OCI-LY1 (cell line): ENCODE data around the gene ADAM11.

Experiments used
- H2AFZ ChIP-seq: fragments of 200-600 bp; sonication (generic), shearing (Covaris generic); 2 replicates; pipeline ENCODE4 v1.6.0; 2014; ENCODE audit warnings: antibody characterized with exemption, mild to moderate bottlenecking, low read length
- H3F3A ChIP-seq: fragments of 200-600 bp; sonication (generic), shearing (Covaris generic); 2 replicates; pipeline ENCODE4 v1.6.0; 2014; ENCODE audit warnings: mild to moderate bottlenecking, antibody characterized with exemption, low read length, moderate library complexity; ENCODE audit not compliant: insufficient read depth
- H3K27ac ChIP-seq: fragments of 200-600 bp; sonication (generic); 2 replicates; pipeline ENCODE4 v1.5.1; 2014; ENCODE audit warnings: low read length, mixed run types, mild to moderate bottlenecking, low read depth; ENCODE audit not compliant: poor library complexity, severe bottlenecking
- H3K27me3 ChIP-seq: fragments of 200-600 bp; sonication (generic); 2 replicates; pipeline ENCODE4 v1.6.0; 2014; ENCODE audit warnings: antibody characterized with exemption, mild to moderate bottlenecking, low read length, moderate library complexity; ENCODE audit not compliant: insufficient read depth
- H3K36me3 ChIP-seq: fragments of 200-600 bp; sonication (generic); 2 replicates; pipeline ENCODE4 v1.6.1; 2014; ENCODE audit warnings: mild to moderate bottlenecking, antibody characterized with exemption, low read length, moderate library complexity, mixed read lengths; ENCODE audit not compliant: insufficient read depth
- H3K4me1 ChIP-seq: fragments of 200-600 bp; sonication (generic); 2 replicates; pipeline ENCODE4 v1.5.1; 2014; ENCODE audit warnings: mild to moderate bottlenecking, low read length, moderate library complexity; ENCODE audit not compliant: insufficient read depth, severe bottlenecking
- H3K4me2 ChIP-seq: fragments of 200-600 bp; sonication (generic), shearing (Covaris generic); 2 replicates; pipeline ENCODE4 v1.6.1; 2014; ENCODE audit warnings: low read length
- H3K4me3 ChIP-seq: fragments of 200-600 bp; sonication (generic); 2 replicates; pipeline ENCODE4 v1.5.1; 2014; ENCODE audit warnings: low read length, low read depth, mild to moderate bottlenecking, mixed read lengths; ENCODE audit not compliant: poor library complexity, severe bottlenecking
- H3K79me2 ChIP-seq: fragments of 200-600 bp; shearing (Covaris generic); 2 replicates; pipeline ENCODE4 v1.6.1; 2016; ENCODE audit warnings: mixed run types, low read length, mixed read lengths; ENCODE audit not compliant: insufficient read depth
- H3K9ac ChIP-seq: fragments of 200-600 bp; sonication (generic), shearing (Covaris generic); 2 replicates; pipeline ENCODE4 v1.6.1; 2014; ENCODE audit warnings: mild to moderate bottlenecking, low read length, mixed read lengths
- H3K9me2 ChIP-seq: fragments of 200-600 bp; sonication (generic), shearing (Covaris generic); 2 replicates; pipeline ENCODE4 v1.6.1; 2014; ENCODE audit warnings: low read depth, mild to moderate bottlenecking, low read length, mixed read lengths
- H3K9me3 ChIP-seq: fragments of 200-600 bp; shearing (Covaris generic); 2 replicates; pipeline ENCODE4 v1.6.1; 2014; ENCODE audit warnings: low read length, mixed read lengths
- H4K20me1 ChIP-seq: fragments of 200-600 bp; sonication (generic), shearing (Covaris generic); 2 replicates; pipeline ENCODE4 v1.6.0; 2016; ENCODE audit warnings: mild to moderate bottlenecking, low read length; ENCODE audit not compliant: insufficient read depth
- EZH2 ChIP-seq: fragments of 200-600 bp; sonication (generic), shearing (Covaris generic); IDR thresholded peaks from 2 replicates; pipeline ENCODE4 v1.8.0; 2017; ENCODE audit warnings: borderline replicate concordance, mixed run types, mild to moderate bottlenecking, antibody characterized with exemption, low read length, moderate library complexity, mixed read lengths
- TF ChIP-seq, protein P1 (sequence below): fragments of 200-600 bp; sonication (generic), shearing (Covaris generic); IDR thresholded peaks from 2 replicates; pipeline ENCODE4 v1.5.1; 2017; ENCODE audit warnings: mild to moderate bottlenecking, antibody characterized with exemption, low read length, moderate library complexity, mixed read lengths

ADAM11 gene

DNA sequence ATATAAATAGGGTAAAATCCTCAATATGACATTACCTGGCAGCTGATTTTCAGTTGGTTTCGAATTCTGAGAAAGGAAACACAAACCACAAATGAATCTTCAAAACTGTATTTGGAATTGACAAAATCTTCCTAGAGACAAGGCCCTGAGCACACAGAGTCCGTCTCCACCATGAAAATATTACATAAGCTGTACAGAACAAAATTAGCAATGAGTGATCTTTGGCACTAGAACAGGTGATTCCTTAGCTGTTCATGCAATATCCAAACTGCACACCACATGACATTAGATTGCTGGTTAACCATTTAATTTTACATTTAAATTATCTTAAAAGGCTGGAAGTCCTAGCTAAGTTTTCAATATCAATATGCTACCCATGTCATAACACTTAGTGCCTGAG is 39.6 kb downstream of the ADAM11 start:
- no peak overlapping the region for H3K4me2 ChIP-seq
- H3K4me1 ChIP-seq: no peaks in the 10 kb centered on the region
- no peaks in the 10 kb centered on the region for H3K27me3 ChIP-seq
- H3K4me3 ChIP-seq: no peak overlapping the region
- TF ChIP-seq EZH2: no peak
- TF ChIP-seq, protein P1, sequence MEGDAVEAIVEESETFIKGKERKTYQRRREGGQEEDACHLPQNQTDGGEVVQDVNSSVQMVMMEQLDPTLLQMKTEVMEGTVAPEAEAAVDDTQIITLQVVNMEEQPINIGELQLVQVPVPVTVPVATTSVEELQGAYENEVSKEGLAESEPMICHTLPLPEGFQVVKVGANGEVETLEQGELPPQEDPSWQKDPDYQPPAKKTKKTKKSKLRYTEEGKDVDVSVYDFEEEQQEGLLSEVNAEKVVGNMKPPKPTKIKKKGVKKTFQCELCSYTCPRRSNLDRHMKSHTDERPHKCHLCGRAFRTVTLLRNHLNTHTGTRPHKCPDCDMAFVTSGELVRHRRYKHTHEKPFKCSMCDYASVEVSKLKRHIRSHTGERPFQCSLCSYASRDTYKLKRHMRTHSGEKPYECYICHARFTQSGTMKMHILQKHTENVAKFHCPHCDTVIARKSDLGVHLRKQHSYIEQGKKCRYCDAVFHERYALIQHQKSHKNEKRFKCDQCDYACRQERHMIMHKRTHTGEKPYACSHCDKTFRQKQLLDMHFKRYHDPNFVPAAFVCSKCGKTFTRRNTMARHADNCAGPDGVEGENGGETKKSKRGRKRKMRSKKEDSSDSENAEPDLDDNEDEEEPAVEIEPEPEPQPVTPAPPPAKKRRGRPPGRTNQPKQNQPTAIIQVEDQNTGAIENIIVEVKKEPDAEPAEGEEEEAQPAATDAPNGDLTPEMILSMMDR: no peak
- peaks cover 29% of the 10 kb centered on the region for H3K36me3 ChIP-seq
- no peak overlapping the region for H3K9ac ChIP-seq
- no peaks in the 10 kb centered on the region for H3K9me3 ChIP-seq
- no peaks in the 10 kb centered on the region for H3K79me2 ChIP-seq
- no peaks in the 10 kb centered on the region for H4K20me1 ChIP-seq
- H3K9me2 ChIP-seq: no peaks in the 10 kb centered on the region
- H3F3A ChIP-seq: no peaks in the 10 kb centered on the region
- no peak overlapping the region for H2AFZ ChIP-seq
- H3K27ac ChIP-seq: no peak overlapping the region

DNA sequence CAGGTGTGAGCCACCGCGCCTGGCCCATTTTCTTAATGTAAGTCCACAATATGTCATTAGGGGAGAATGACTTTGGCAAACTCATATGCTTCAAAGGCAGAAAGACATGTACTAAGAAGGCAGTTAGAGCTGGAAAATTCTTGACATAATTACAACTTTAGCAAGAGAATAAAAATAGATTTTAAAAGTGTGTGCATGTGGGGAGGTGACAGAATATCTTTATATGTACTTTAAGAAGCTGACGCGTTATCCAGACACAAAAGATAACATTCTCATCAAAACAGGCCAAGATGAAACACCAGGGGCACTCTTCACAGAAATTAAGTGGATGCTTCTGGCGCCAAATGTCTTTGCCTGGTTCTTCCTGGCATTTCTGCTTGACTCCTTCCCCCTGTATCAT is 43.1 kb downstream of the ADAM11 start:
- Histone ChIP-seq H3K9ac (no peak overlapping the region), H2AFZ (no peak overlapping the region), H3F3A (no peaks in the 10 kb centered on the region), H4K20me1 (no peaks in the 10 kb centered on the region), H3K4me3 (no peak overlapping the region), H3K4me1 (no peaks in the 10 kb centered on the region), H3K79me2 (no peaks in the 10 kb centered on the region), H3K27me3 (no peaks in the 10 kb centered on the region), H3K27ac (no peak overlapping the region), H3K4me2 (no peak overlapping the region), H3K9me3 (no peaks in the 10 kb centered on the region), H3K36me3 (peaks cover 57% of the 10 kb centered on the region), H3K9me2 (no peaks in the 10 kb centered on the region)
- TF ChIP-seq EZH2: no peak
- TF ChIP-seq, protein P1: no peak

DNA sequence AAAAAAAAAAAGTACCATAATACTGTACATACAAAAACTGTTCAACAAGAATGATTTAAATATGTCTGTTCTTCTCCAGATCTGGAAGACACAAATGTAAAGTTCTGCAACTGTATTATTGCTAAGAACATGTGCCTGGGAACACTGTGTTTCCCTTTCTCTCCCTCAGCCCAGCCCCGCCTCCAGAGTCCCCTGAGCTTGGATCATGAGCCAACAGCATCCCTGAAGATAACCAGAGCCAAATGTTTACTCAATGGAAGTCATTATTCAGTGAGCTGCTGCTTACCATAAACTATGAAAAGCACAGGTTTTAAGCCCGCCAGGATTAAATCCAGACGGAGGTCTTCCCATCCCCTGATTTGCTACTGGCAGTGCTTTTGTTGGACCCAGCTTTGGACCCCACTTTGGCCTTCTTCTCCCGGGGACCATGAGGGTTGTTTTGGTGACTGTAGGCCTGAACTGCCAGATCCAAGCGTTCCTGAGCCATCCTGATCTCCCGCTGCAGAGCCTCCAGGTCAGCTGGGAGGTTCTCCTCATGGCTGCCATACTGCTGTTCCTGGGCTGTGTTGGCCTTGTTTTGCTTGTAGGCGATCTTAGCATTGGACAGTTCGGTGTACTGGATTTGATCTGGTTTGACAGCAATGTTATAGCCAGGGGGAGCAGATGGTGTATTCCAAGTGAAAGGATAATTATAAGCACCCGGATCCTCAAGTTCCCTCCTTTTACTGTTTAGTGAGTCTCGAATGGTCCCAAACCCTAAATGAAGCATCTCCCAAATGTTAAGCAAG is 45.7 kb downstream of the ADAM11 start:
- Histone ChIP-seq H3K27ac (no peak overlapping the region), H3F3A (no peaks in the 10 kb centered on the region), H2AFZ (no peak overlapping the region), H3K9me3 (no peaks in the 10 kb centered on the region), H3K79me2 (peaks cover 3% of the 10 kb centered on the region; the same call in 1 of the 2 replicates), H3K4me1 (peaks cover 9% of the 10 kb centered on the region), H4K20me1 (no peaks in the 10 kb centered on the region), H3K4me2 (no peak overlapping the region), H3K4me3 (no peak overlapping the region), H3K27me3 (no peaks in the 10 kb centered on the region), H3K9ac (no peak overlapping the region), H3K36me3 (peaks cover 57% of the 10 kb centered on the region), H3K9me2 (no peaks in the 10 kb centered on the region)
- TF ChIP-seq, protein P1: no peak
- TF ChIP-seq EZH2: no peak
